GM21526 (cell line): ENCODE results near the gene SLC39A8.
"Not testable (repeated sequence)": the region's sequence is repeated elsewhere in the genome, so short reads cannot be mapped to it uniquely, and the experiment has no call there.

Experiments
- ATAC-seq: cut with Tn5 transposase; IDR thresholded peaks from one replicate; pipeline ENCODE4 v1.9.1; 2021; ENCODE audit warnings: moderate library complexity; ENCODE audit not compliant: unreplicated experiment, low FRiP score

SLC39A8 gene

DNA sequence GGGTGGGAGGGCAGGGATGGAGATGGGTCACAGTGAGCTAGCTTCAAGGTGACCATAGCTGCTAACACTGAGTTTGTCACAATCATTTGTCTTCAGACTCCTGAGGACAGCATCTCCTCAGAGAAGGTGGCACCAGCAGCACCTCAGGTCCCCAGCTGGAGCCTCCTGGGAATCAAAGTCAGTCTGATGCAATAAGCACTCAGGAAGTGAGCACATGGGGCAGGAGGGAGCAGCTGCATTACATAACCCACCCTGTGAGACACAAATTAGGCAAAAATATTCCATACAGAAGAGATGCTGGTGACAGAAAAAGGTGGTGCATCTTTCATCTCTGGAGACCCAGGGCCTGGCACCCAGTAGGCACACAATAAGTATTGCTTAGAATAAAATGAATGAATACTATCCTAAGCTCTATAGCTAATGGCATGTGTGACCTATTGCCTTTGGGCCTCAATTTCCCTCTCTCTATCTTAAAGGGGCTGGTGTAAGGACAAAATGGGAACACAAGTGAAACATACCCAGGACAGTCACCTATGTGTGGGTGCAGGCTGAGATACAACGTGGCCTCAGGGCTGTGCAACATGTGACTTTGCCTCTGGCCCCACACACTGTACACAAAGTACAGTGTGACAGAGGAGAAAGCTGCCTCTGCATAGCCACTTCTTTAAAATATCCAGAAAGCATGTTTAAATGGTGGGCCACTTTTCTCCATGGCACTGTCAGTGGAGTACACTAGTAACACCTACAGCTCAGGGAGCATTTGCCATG is 37.1 kb downstream of the SLC39A8 start:
- no peak for ATAC-seq

DNA sequence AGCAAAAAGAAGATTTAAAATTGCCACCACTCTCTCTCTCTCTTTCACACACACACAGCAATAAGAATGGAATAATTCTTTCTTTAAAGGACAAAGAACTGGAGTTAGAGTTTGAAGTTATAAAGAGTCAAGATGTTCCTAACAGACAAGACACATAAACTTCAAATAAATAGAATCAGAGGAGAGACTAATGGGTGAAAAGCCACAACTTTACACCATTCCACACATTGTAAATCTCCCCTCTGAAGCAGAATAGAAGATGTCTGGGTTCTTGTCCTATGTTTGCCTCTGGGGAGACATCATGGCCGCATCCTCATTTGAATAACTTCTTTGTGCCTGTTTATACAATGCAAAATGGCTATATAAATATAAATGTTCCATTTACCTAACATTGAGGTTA is 39.6 kb downstream of the SLC39A8 start:
- no peak for ATAC-seq

DNA sequence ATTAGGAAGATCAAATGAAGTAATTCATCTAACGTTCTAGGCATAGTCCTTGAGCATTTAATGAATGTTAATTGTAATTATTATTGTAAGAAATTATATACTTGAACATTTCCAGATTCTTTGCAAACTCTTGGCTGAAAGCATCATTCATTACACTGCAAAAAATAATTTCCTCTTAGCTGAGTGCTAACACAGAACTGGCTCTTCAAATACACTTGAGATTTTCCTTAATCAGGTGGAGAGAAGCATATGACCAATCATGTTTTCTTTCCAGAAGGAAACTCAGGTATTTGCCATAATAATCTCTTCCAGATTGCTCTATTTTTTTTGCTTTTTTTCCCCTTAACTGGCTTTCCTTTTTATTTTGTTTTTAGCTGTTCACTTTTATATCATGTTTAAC is 42.5 kb downstream of the SLC39A8 start:
- ATAC-seq = no peak

DNA sequence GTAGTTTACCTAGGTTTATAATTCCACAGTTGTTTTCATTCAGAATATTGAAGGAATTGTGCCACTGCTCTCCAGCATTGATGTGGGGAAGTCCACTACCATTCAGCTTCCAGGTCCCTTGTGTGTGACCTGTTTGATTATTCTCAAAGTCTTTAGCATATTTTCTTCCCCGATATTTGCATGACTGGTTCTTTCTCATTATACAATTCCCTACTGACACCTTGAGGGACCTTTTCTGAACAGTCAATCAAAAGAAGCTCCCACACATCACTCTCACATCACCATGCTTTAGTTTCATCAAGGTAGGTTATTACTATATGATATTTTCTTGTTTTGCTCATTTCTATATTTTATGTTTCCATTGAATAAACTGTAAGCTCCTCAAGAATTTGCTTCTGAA is 44.1 kb downstream of the SLC39A8 start:
- no peak for ATAC-seq

DNA sequence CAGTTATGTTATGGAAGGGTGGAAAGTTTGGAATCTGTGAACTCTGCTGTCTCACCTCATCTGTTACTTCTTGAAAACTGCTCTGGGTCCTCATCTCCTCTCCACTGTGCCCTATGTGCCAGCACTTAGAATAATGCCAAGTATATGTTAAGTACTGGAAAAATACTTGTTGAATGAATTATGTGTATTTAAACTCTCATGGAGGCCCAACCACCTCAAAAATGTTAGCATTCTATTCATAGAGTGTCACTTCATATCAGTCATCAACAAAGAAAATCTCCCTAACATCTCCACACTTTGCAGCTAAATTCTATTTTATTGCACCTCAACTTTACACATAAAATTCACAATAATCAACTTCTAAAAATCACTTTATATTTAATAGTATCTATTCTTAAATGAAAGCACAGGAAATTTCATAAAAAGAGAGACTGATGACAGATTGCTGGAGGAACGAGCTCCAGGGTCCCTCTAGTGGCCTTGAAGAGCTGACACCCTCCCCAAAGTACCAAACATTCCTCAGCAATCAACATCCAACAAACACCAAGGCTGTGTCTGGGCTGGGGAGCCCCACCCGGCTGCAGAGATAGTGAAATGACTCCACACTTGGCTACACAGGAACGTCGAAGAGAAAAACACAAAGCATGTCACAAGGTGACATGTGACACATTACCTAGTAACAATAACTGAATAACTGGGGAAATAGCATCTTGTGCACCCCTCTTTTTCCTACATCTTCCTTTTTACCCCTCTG is 45.8 kb downstream of the SLC39A8 start:
- ATAC-seq = peak; percentile 86

DNA sequence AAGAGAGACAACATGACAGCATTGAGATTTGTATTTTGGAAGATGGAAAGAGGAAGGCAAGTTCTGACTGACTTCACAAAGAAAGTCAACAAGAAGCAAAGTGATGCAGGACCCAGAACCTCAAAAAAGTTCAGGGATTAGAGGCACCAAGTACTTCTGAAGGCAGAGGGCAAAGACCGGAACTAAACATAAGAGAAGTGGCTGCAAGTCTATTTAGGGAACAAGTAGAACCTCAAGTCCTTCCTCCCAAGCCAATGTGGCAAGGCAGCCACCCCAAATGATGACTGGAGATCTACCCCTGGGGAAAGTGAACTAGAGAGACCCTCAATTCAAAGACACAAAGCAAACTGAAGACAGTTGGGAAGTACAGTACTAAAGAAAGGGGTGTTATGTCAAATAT is 46.6 kb downstream of the SLC39A8 start:
- ATAC-seq = no peak

DNA sequence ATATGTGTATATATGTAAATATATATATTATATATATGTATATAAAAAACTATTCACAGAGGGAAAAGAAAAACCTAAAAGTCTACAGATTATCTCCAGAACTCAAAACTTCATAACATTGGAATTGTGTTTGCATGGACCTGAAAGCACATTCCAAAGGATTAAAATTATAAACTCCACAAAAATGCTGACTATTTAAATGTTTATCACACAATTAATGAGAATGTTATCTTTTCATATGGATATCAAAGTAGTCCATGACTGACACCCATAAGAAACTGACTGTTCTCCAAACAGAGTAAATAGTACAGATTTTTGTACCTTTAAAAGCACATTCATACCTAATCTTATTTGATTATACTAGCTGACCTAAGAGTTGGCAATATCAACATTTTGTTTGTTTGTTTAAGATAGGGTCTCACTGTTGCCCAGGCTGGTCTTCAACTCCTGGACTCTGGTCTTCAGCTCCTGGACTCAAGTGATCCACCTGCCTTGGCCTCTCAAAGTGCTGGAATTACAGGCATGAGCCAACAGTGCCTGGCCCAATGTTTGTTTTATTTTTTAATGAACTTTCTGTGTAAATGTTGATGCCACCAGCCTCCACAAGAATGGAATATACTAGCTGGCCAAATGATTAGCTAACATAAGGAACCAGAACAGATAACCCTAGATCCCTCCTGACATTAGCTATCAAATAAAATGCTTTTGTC is 50.0 kb downstream of the SLC39A8 start:
- ATAC-seq = no peak

DNA sequence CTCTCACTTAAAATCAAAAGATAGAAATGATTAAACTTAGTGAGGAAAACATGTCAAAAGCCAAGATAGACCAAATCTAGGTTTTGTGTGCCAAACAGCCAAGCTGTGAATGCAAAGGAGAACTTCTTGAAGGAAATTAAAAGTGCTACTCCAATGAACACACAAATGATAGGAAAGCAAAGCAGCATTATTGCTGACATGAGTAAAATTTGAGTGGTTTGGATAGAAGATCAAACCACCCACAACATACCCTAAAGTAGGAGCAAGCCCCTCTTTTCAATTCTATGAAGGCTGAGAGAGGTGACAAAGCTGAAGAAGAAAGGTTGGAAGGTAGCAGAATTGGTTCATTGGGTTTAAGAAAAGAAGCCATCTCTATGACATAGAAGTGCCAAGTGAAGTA is 56.8 kb downstream of the SLC39A8 start:
- ATAC-seq = no peak

DNA sequence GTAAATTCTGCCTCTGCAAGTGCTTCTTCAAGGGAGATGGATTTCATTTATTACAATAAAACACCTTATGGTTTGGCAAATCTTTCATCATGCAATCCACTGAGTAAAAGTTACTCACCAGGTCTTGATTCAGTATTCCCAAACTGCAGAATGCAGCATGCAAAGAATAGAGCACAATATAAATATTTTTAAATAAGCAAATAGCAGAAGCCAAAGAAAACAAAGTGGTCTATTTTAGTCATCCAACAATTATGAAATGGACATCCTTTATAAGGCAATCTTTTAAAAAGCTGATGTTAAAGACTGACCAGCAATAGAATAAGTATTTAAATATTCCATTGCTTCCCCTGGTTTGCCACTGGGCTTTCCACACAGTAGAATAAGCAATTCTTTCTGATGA is 59.5 kb downstream of the SLC39A8 start:
- no peak for ATAC-seq

DNA sequence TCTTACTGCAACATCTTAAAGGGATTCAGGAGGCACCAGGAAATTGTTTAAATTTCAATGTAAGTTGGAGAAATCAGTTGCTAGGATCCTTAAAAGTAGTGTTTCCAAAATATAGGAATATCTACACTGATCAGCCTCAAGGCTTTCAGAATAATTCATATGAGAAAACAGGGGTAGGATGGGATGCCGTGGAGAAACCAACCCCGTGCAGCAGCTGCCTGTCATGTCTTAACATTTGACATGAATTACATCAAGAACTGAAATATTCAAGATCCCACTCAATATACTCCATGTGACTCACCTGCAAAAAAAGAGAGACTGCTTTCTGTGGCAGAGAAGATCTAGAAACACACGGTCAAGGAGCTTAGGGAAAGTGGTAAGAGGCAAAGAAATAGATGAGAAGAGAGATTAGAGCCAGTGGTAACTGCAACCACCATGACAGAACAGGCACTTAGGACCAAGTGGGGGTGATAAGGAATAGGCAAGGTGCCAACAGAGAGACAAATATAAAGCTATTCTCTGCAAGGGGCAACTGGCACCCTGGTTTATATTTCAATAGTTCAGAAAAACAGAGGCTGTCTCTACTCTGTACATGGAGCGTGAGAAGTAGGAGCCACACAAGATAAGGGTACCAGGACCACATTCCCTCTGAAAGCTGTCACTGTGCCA is 64.0 kb downstream of the SLC39A8 start:
- ATAC-seq = no peak

DNA sequence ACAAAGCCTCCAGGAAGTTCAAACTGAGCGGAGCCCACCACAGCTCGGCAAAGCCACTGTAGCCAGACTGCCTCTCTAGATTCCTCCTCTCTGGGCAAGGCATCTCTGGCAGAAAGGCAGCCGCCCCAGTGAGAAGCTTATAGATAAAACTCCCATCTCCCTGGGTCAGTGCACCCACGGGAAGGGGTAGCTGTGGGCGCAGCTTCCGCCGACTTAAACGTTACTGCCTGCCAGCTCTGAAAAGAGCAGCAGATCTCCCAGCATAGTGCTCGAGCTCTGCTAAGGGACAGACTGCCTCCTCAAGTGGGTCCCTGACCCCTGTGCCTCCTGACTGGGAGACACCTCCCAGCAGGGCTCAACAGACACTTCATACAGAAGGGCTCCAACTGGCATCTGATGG is 72.0 kb downstream of the SLC39A8 start:
- not testable (repeated sequence) for ATAC-seq

DNA sequence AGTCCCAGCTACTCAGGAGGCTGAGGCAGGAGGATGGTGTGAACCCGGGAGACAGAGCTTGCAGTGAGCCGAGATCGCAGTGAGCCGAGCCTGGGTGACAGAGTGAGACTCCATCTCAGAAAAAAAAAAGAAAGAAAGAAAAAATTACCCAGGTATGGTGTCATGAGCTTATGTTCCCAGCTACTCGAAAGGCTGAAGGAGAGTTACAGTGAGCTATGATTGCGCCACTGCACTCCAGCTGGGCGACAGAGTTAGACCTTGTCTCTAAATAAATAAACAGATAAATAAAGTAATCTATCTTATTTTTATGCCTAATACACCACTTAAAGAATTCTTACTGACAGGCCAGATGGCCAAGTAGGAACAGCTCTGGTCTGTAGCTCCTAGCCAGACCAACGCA is 73.0 kb downstream of the SLC39A8 start:
- no peak for ATAC-seq

DNA sequence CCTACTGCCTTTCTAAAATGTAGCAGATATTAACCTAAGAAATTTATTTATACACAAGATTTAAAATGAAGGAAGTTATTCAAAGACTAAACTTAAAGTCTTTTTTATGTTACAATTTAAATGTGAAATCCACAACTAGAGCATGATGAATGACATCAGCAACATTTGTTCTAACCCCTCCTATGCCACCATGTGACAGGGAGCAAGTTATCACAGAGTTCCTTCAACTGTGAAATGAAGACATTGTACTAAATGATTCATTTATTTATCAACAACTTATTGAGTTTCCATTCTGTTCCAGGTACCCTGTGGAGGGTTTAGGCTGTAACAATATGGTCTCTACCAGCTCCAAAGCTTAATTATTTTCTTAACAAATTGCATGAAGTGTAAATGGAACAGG is 76.9 kb downstream of the SLC39A8 start:
- no peak for ATAC-seq

DNA sequence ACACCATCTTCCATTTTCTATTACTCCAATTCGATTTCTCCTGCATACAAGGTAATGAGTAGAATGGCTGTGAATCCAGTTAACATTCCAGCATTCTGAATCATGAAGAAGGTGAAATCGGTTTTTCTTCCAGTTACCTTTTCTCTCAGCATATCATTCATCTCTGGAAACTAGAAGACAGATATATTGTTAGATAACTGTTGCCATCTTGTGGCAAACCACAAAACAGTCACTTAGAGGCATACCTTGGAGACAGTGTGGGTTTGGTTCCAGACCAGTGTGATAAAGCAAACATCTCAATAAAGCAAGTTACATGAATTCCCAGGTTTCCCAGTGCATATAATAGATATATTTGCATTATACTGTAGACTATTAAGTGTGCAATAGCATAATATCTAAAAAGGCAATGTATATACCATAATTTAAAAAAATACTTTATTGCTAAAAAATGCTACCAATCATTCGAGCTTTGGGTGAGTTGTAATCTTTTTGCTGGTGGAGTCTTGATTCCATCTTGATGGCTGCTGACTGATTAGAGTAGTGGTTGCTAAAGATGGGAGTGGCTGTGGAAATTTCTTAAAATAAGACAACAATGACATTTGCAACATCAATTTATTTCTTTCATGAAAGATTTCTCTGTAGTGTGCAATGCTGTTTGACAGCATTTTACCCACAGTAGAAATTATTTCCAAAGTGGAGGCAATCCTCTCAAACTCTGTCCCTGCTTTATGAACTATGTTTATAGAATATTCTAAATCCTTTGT is 82.1 kb downstream of the SLC39A8 start:
- ATAC-seq = peak; percentile 88

DNA sequence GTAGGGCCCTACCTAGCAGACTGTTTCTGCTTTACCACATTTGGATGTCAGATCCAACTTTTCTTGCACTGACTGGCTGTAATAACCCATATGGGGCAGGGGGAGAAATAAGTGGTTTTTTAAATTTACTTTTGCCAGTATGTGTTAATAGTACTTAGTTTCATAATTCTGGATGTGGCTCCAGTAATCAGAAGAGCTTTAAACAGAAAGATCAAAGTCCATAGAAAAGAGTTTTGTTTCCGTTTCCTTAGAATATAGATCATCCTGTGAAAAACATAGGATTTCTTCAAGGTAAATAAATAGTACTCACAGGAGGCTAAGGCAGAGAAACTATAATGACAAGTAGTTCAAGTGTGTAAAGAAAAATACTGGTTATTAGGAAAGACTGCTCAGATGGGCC is 85.6 kb downstream of the SLC39A8 start:
- no peak for ATAC-seq

DNA sequence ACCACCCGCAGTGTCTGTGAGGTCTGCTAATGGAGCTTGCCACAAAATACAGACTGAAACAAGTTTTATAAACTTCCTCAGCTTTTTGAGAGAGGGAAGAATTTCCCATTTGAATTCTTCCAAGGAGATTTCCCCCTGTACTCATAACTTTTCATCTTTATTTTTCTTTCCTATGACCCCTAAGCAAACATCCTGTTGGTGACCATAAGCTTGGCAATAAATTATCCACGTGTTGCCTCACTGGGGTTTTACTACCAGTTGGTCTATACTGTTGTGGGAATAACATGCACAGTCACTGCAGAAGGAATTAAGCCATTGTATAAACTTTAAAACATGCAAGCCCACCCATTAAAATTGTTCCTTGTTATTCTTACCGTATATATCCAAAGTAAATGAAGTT is 86.2 kb downstream of the SLC39A8 start:
- no peak for ATAC-seq

DNA sequence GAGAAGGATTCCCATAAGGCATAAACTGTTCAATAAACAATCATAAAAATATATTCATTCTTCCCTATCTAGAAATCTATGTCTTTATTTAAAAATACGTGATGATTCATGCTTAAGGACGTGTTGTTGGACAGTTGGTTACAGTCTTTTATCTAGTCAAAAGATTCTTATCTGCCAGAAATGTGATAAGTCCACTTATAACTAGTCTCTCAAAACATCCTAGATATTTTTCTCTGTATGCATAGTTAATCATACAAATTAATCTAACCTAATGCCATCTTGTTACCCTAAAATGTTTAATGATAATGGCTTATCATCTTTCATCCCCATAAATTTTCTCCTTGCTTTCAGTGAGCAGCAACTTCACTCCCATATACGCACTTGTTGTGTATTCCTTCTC is 89.0 kb downstream of the SLC39A8 start:
- ATAC-seq = no peak

DNA sequence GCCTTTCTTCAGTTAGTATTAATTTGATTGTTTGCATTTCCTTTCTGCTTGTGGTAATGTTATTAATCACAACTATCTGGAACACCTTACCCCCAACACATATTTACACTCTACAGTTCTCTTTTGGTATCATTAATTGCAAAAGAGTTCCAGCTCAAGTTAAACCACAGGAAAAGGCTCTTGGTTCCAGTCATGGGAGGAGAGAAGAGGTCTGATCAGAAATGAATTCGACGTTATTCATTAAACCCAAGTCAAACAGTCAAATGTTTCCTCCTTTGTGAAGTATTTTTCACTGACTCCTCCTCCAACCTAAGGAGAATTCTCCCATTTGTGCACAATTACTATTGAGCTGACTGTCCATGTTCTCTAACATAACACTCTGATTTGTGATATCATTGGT is 91.4 kb downstream of the SLC39A8 start:
- no peak for ATAC-seq

DNA sequence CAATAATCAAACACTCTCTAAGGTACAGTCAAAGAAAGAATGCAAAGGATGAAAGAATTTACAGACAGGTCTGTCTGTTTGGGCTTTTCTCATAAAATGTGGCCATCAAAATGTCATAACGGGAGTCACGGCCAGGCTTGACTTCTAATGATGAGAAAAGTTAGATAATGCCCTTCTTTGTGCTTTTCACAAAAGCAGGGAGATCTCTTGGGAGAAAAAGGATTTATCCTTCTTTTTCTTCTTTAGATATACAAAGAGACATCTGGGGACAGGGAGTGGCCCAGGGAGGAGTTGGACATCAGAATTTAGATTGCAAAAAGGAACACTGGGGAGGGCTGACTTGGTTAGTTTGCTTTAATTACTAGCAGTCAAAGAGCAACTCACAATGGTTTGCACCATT is 93.1 kb downstream of the SLC39A8 start:
- ATAC-seq = no peak

DNA sequence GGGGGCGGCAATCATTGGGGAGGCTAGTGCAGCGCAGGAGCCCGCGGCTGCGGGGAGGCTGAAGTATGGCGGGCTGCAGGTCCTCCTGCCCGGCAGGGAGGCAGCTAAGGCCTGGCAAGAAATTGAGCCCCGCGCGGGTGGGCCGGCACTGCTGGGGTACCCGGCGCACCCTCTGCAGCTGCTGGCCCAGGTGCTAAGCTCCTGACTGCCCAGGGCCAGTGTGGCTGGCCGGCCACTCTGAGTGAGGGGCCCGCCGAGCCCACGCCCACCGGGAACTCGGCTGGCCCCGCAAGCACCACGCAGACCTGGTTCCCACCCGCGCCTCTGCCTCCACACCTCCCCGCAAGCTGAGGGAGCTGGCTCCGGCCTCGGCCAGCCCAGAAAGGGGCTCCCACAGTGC is 94.9 kb downstream of the SLC39A8 start:
- ATAC-seq = no peak
